ENCODE measurements around the gene C9orf50.

DNA sequence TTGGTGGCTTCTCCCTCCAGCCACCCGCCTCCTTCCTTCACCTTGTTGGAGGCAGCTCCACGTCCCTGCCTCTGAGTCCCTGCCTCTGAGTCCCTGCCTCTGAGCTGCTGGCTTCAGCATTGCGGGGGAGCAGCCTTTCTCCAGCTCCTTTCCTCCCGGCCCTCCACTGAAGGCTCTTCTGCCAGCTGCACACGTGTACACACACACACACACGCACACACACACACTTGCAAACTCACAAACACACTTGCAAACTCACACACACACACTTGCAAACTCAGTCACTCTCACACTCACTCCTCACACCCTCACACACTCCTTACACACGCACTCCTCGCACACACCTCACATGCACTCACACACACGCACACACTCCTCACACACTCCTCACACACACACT is 45.1 kb downstream of the C9orf50 start:
- TF ChIP-seq CTCF (IDR thresholded peaks at IDR 0.05; ENCODE audit: extremely low read depth in 1 of 2, insufficient read depth in 1 of 2, low read depth in 1 of 2, low read length in 2 of 2): no peak
- TF ChIP-seq POLR2AphosphoS5 (IDR thresholded peaks at IDR 0.05; ENCODE audit: insufficient read depth, low read depth, low read length): no peak
- TF ChIP-seq POLR2A (IDR thresholded peaks at IDR 0.05; ENCODE audit: low read depth, low read length): no peak
